ENCODE results near the gene SLCO1A2. TPM values are rescaled to one million over a fixed set of nuclear protein-coding genes. Genes with fewer than 3 reads are reported as not detected.

The SLCO1A2 gene
- total RNA-seq, 1 experiment from 2014 or later = 10.3 TPM

DNA sequence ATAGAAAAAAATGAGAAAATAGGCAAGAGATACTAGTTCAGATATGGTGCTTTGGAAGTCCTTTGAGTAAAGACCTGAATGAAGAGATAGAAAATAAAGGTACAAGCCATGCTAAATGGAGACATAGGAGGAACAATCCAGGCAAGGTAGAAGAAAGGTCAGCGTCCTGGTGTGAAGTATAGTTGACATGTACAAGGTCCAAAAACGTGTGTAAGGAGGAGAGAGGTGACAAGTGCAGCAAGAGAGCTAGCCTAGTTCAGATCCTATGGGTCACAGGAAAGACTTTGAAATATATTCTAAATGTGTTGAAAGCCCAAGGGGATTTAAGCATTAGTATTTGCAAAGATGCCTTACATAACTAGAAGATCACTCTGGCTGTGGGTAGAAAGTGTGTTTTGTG lies 115.5 kb downstream of the SLCO1A2 start:
- H3K14ac ChIP-seq (ENCODE audit: insufficient read depth, low read length) = no peak overlapping the region
- H4K5ac ChIP-seq (ENCODE audit: insufficient read length, low read depth, low read length) = no peak overlapping the region
- H3K79me2 ChIP-seq (ENCODE audit: insufficient read depth, low read length) = no peaks in the 10 kb centered on the region
- no peaks in the 10 kb centered on the region for H3K79me1 ChIP-seq (ENCODE audit: insufficient read depth, low read depth, low read length, poor library complexity, severe bottlenecking)
- no peak overlapping the region for H3T11ph ChIP-seq (ENCODE audit: low read length)
- H3K4me1 ChIP-seq (ENCODE audit: insufficient read depth, low read length) = no peaks in the 10 kb centered on the region
- H4K8ac ChIP-seq (replicated peaks; ENCODE audit: insufficient read length, low read depth, low read length) = no peak overlapping the region
- no peak overlapping the region for H2BK15ac ChIP-seq (ENCODE audit: low read depth, low read length)
- H3K23me2 ChIP-seq (ENCODE audit: insufficient read length, low read depth, low read length, poor library complexity, severe bottlenecking) = no peaks in the 10 kb centered on the region
- H2BK12ac ChIP-seq (ENCODE audit: insufficient read length, low read depth, low read length) = no peak overlapping the region
- H2BK20ac ChIP-seq (ENCODE audit: low read depth, low read length, poor library complexity, severe bottlenecking) = no peak overlapping the region
- Mint-ChIP-seq H3K27ac (no peak overlapping the region), H3K36me3 (ENCODE audit: insufficient read depth in 1 of 3, low read depth in 3 of 3) (peaks cover 0 to 6% (median 0%) of the 10 kb centered on the region in 3 experiments; a peak in 2 of 7 replicates), H3K27me3 (ENCODE audit: low read depth) (peaks cover 2% of the 10 kb centered on the region; the same call in 1 of the 2 replicates), H3K4me1 (peaks cover 8 to 10% of the 10 kb centered on the region in 2 experiments), H3K9me3 (peaks cover 0 to 4% of the 10 kb centered on the region in 2 experiments; a peak in 2 of 5 replicates), H3K4me3 (no peak overlapping the region)
- H3K9ac ChIP-seq (ENCODE audit: extremely low read depth, insufficient read length, low read length) = no peak overlapping the region
- no CpG with 5 or more reads among the region's 2 CpGs for WGBS (ENCODE audit: extremely low coverage, insufficient read length, low lambda C conversion rate)
- H2BK5ac ChIP-seq (ENCODE audit: insufficient read length, low read length) = no peak overlapping the region
- H3K4me2 ChIP-seq (ENCODE audit: insufficient read depth, insufficient read length, low read length) = no peak overlapping the region
- no peak overlapping the region for H2BK120ac ChIP-seq (ENCODE audit: low read depth, low read length, poor library complexity, severe bottlenecking)
- no peak for DNase-seq
- no peak overlapping the region for H2AFZ ChIP-seq (ENCODE audit: low read length)
- H4K91ac ChIP-seq (ENCODE audit: insufficient read length, low read depth, low read length) = no peak overlapping the region
- H3K56ac ChIP-seq (ENCODE audit: insufficient read length, low read depth, low read length) = no peak overlapping the region
- H3K18ac ChIP-seq (ENCODE audit: insufficient read length, low read depth, low read length) = no peak overlapping the region
- no peak overlapping the region for H2AK5ac ChIP-seq (ENCODE audit: insufficient read length, low read length)
- H3K9me3 ChIP-seq (ENCODE audit: control insufficient read depth, low read depth, low read length) = no peaks in the 10 kb centered on the region
- H3K4ac ChIP-seq (ENCODE audit: low read depth, low read length) = no peak overlapping the region
- TF ChIP-seq, protein P1, sequence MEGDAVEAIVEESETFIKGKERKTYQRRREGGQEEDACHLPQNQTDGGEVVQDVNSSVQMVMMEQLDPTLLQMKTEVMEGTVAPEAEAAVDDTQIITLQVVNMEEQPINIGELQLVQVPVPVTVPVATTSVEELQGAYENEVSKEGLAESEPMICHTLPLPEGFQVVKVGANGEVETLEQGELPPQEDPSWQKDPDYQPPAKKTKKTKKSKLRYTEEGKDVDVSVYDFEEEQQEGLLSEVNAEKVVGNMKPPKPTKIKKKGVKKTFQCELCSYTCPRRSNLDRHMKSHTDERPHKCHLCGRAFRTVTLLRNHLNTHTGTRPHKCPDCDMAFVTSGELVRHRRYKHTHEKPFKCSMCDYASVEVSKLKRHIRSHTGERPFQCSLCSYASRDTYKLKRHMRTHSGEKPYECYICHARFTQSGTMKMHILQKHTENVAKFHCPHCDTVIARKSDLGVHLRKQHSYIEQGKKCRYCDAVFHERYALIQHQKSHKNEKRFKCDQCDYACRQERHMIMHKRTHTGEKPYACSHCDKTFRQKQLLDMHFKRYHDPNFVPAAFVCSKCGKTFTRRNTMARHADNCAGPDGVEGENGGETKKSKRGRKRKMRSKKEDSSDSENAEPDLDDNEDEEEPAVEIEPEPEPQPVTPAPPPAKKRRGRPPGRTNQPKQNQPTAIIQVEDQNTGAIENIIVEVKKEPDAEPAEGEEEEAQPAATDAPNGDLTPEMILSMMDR (conservative IDR thresholded peaks at IDR 0.05) = no peak
- H4K20me1 ChIP-seq (ENCODE audit: control insufficient read depth, insufficient read depth, insufficient read length) = no peaks in the 10 kb centered on the region
- H3K23ac ChIP-seq (ENCODE audit: insufficient read length, low read depth, low read length) = no peak overlapping the region
- H3K27me3 ChIP-seq (ENCODE audit: insufficient read depth, low read length) = no peaks in the 10 kb centered on the region
- no peak overlapping the region for H3K27ac ChIP-seq (ENCODE audit: insufficient read length, low read depth, low read length)

Other genes starting within 250 kb of the SLCO1A2 start
- 0.09 and 0.31 TPM in 2 replicates for gene SLCO1B1, start 203.7 kb downstream of the SLCO1A2 start, total RNA-seq (2021)
- gene IAPP, start 38.0 kb upstream of the SLCO1A2 start, total RNA-seq (2021) = not detected in 2 replicates
- 8.2 and 9.6 TPM in 2 replicates for gene PYROXD1, start 102.7 kb upstream of the SLCO1A2 start, total RNA-seq (2021)
- gene RECQL, start 166.7 kb upstream of the SLCO1A2 start, total RNA-seq (2021) = 41.0 and 42.9 TPM in 2 replicates
- gene GOLT1B, start 166.9 kb upstream of the SLCO1A2 start, total RNA-seq (2021) = 46.1 and 48.1 TPM in 2 replicates
- gene SPX, start 191.4 kb upstream of the SLCO1A2 start, total RNA-seq (2021) = 0.35 and 0.57 TPM in 2 replicates

Data from H9 (cell line).